CD4-positive, alpha-beta T cell treated with Interleukin-6 for 4 hours (primary cell): ENCODE results near the gene ST6GAL2.

Source experiments
- DNase-seq: peaks from one replicate; pipeline ENCODE4 v3.0.0-alpha.2; 2020; ENCODE audit warnings: mixed read lengths

The ST6GAL2 gene

GRCh38 chr2:106859498-106859897 is 26.5 kb downstream of the ST6GAL2 start:
- no peak for DNase-seq

- no peak for DNase-seq
Measured at GRCh38 chr2:106858810-106859209, 27.2 kb downstream of the ST6GAL2 start.

- DNase-seq: no peak
Measured at GRCh38 chr2:106857882-106858478, 28.0 kb downstream of the ST6GAL2 start.

GRCh38 chr2:106853631-106854030 is 32.3 kb downstream of the ST6GAL2 start:
- no peak for DNase-seq

- no peak for DNase-seq
Measured at GRCh38 chr2:106851881-106852501, 34.0 kb downstream of the ST6GAL2 start.

GRCh38 chr2:106851087-106851874 is 34.7 kb downstream of the ST6GAL2 start:
- DNase-seq: no peak

GRCh38 chr2:106849253-106849652 is 36.7 kb downstream of the ST6GAL2 start:
- no peak for DNase-seq

GRCh38 chr2:106847366-106847765 is 38.6 kb downstream of the ST6GAL2 start:
- no peak for DNase-seq

GRCh38 chr2:106845716-106846115 is 40.3 kb downstream of the ST6GAL2 start:
- DNase-seq: no peak

- no peak for DNase-seq
Measured at GRCh38 chr2:106843910-106844250, 42.1 kb downstream of the ST6GAL2 start.

- DNase-seq: no peak
Measured at GRCh38 chr2:106843001-106843909, 42.7 kb downstream of the ST6GAL2 start.

- no peak for DNase-seq
Measured at GRCh38 chr2:106841886-106842645, 43.9 kb downstream of the ST6GAL2 start.

- no peak for DNase-seq
Measured at GRCh38 chr2:106840818-106841217, 45.1 kb downstream of the ST6GAL2 start.

- DNase-seq: no peak
Measured at GRCh38 chr2:106839849-106840595, 45.9 kb downstream of the ST6GAL2 start.

- no peak for DNase-seq
Measured at GRCh38 chr2:106833256-106833655, 52.7 kb downstream of the ST6GAL2 start.

GRCh38 chr2:106831816-106832569 is 54.0 kb downstream of the ST6GAL2 start:
- no peak for DNase-seq

GRCh38 chr2:106831241-106831640 is 54.7 kb downstream of the ST6GAL2 start:
- no peak for DNase-seq

- no peak for DNase-seq
Measured at GRCh38 chr2:106830191-106830590, 55.8 kb downstream of the ST6GAL2 start.

GRCh38 chr2:106828119-106828518 is 57.8 kb downstream of the ST6GAL2 start:
- DNase-seq: no peak

GRCh38 chr2:106827158-106827557 is 58.8 kb downstream of the ST6GAL2 start:
- DNase-seq: no peak

- no peak for DNase-seq
Measured at GRCh38 chr2:106825161-106825560, 60.8 kb downstream of the ST6GAL2 start.
